ENCODE results near the gene ANKLE2. TPM values are rescaled to one million over a fixed set of nuclear protein-coding genes. Genes with fewer than 3 reads are reported as not detected.
A peak's percentile ranks its signal among the peaks of the same experiment; 100 is the strongest.

Gene ANKLE2
- total RNA-seq, 1 experiment from 2014 or later = 80.3 TPM

DNA sequence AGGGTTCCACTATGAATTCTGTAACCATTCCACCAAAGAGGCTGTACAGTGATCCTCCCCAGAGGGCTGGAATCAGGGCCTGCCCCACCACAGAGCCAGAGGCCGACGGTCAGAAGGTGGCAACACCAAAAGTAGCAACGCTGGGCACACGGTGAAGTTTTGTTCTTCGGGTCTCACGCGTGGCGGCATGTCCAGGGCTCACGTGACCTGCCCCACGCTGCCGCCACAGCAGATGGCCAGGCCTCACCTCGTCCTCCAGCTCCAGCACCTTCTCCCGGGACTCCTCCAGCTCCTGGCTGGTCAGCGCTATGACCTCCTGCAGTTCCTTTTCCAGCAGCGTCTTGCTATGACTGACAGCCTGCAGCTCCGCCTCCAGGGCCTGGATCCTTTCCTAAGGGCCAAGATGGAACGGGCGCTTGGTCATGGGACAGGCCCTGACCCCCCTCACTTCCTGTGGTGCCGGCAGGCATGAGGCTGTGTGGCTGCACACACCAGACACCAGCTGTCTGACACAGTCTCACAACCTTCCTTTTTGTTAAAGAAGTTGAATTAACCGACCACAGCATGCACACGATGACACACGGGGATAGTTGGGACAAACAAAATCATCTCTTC, 22.4 kb upstream of the ANKLE2 start:
- Histone ChIP-seq H3T11ph (ENCODE audit: low read length) (no peak overlapping the region), H2BK5ac (ENCODE audit: insufficient read length, low read length) (no peak overlapping the region), H3K56ac (ENCODE audit: insufficient read length, low read depth, low read length) (no peak overlapping the region), H4K5ac (ENCODE audit: insufficient read length, low read depth, low read length) (no peak overlapping the region), H3K79me1 (ENCODE audit: insufficient read depth, low read depth, low read length, poor library complexity, severe bottlenecking) (no peaks in the 10 kb centered on the region), H4K20me1 (ENCODE audit: control insufficient read depth, insufficient read depth, insufficient read length) (peaks cover 2% of the 10 kb centered on the region), H3K4ac (ENCODE audit: low read depth, low read length) (no peak overlapping the region), H2BK15ac (ENCODE audit: low read depth, low read length) (no peak overlapping the region), H2BK20ac (ENCODE audit: low read depth, low read length, poor library complexity, severe bottlenecking) (no peak overlapping the region), H4K8ac (replicated peaks; ENCODE audit: insufficient read length, low read depth, low read length) (no peak overlapping the region), H3K9ac (ENCODE audit: extremely low read depth, insufficient read length, low read length) (no peak overlapping the region), H2AFZ (ENCODE audit: low read length) (no peak overlapping the region), H3K23ac (ENCODE audit: insufficient read length, low read depth, low read length) (no peak overlapping the region), H3K4me1 (ENCODE audit: insufficient read depth, low read length) (no peaks in the 10 kb centered on the region), H3K4me2 (ENCODE audit: insufficient read depth, insufficient read length, low read length) (no peak overlapping the region), H3K27me3 (ENCODE audit: insufficient read depth, low read length) (no peaks in the 10 kb centered on the region), H3K23me2 (ENCODE audit: insufficient read length, low read depth, low read length, poor library complexity, severe bottlenecking) (no peaks in the 10 kb centered on the region), H4K91ac (ENCODE audit: insufficient read length, low read depth, low read length) (no peak overlapping the region), H2AK5ac (ENCODE audit: insufficient read length, low read length) (no peak overlapping the region), H2BK12ac (ENCODE audit: insufficient read length, low read depth, low read length) (no peak overlapping the region), H3K14ac (ENCODE audit: insufficient read depth, low read length) (no peak overlapping the region), H2BK120ac (ENCODE audit: low read depth, low read length, poor library complexity, severe bottlenecking) (no peak overlapping the region), H3K9me3 (ENCODE audit: control insufficient read depth, low read depth, low read length) (no peaks in the 10 kb centered on the region), H3K27ac (ENCODE audit: insufficient read length, low read depth, low read length) (no peak overlapping the region), H3K79me2 (ENCODE audit: insufficient read depth, low read length) (no peaks in the 10 kb centered on the region), H3K18ac (ENCODE audit: insufficient read length, low read depth, low read length) (no peak overlapping the region)
- TF ChIP-seq, protein P1, sequence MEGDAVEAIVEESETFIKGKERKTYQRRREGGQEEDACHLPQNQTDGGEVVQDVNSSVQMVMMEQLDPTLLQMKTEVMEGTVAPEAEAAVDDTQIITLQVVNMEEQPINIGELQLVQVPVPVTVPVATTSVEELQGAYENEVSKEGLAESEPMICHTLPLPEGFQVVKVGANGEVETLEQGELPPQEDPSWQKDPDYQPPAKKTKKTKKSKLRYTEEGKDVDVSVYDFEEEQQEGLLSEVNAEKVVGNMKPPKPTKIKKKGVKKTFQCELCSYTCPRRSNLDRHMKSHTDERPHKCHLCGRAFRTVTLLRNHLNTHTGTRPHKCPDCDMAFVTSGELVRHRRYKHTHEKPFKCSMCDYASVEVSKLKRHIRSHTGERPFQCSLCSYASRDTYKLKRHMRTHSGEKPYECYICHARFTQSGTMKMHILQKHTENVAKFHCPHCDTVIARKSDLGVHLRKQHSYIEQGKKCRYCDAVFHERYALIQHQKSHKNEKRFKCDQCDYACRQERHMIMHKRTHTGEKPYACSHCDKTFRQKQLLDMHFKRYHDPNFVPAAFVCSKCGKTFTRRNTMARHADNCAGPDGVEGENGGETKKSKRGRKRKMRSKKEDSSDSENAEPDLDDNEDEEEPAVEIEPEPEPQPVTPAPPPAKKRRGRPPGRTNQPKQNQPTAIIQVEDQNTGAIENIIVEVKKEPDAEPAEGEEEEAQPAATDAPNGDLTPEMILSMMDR (conservative IDR thresholded peaks at IDR 0.05) = no peak
- H3K27ac Mint-ChIP-seq = peak overlapping the region in 2 of 3 experiments; percentile 5 to 7; a peak in 2 of 7 replicates
- H3K27me3 Mint-ChIP-seq (ENCODE audit: low read depth) = peaks cover 1% of the 10 kb centered on the region; the same call in 1 of the 2 replicates
- peaks cover 46 to 84% (median 80%) of the 10 kb centered on the region in 3 experiments for H3K36me3 Mint-ChIP-seq (ENCODE audit: insufficient read depth in 1 of 3, low read depth in 3 of 3)
- WGBS (ENCODE audit: extremely low coverage, insufficient read length, low lambda C conversion rate) = no CpG with 5 or more reads among the region's 22 CpGs
- H3K4me3 Mint-ChIP-seq = no peak overlapping the region
- DNase-seq = no peak
- no peaks in the 10 kb centered on the region for H3K9me3 Mint-ChIP-seq
- H3K4me1 Mint-ChIP-seq = no peaks in the 10 kb centered on the region
